Suprapubic skin (tissue), 4 donors: ENCODE results near the gene TTC28. TPM values are rescaled to one million over a fixed set of nuclear protein-coding genes. Genes with fewer than 3 reads are reported as not detected.
A peak's percentile ranks its signal among the peaks of the same experiment; 100 is the strongest.

Experiments
- DNase-seq, 2 donors: peaks; one replicate each; pipeline ENCODE4 v3.0.0-alpha.2; 2019; ENCODE audit warnings: low spot score in 2 of 2
- H3K27ac ChIP-seq: fragments of 200-600 bp; sonication (generic); one replicate; pipeline ENCODE4 v1.5.1; 2019
- H3K27me3 ChIP-seq: fragments of 200-600 bp; sonication (generic); one replicate; pipeline ENCODE4 v1.5.1; 2019
- H3K36me3 ChIP-seq: fragments of 200-600 bp; sonication (generic); one replicate; pipeline ENCODE4 v1.5.1; 2019
- H3K4me1 ChIP-seq: fragments of 200-600 bp; sonication (generic); one replicate; pipeline ENCODE4 v1.5.1; 2019
- H3K4me3 ChIP-seq: fragments of 200-600 bp; sonication (generic); one replicate; pipeline ENCODE4 v1.5.1; 2019; ENCODE audit warnings: mild to moderate bottlenecking
- H3K9me3 ChIP-seq: fragments of 200-600 bp; sonication (generic); one replicate; pipeline ENCODE4 v1.5.1; 2019
- CTCF ChIP-seq, 2 donors: fragments of 200-600 bp in 1 of 2; fragments of 450-650 bp in 1 of 2; sonication (generic) in 1 of 2; IDR thresholded peaks; one replicate each; pipeline ENCODE4 v1.5.1; 2016 to 2019; ENCODE audit warnings: antibody characterized with exemption in 2 of 2, mild to moderate bottlenecking in 1 of 2, moderate library complexity in 1 of 2
- EP300 ChIP-seq: sonication (generic); formaldehyde crosslinking; IDR thresholded peaks from one replicate; pipeline ENCODE4 v1.6.1; 2017; ENCODE audit warnings: antibody characterized with exemption
- POLR2A ChIP-seq, 2 donors: fragments of 450-650 bp; IDR thresholded peaks; one replicate each; pipeline ENCODE4 v1.6.1; 2017; ENCODE audit warnings: antibody characterized with exemption in 2 of 2, mild to moderate bottlenecking in 2 of 2, moderate library complexity in 2 of 2
- POLR2AphosphoS5 ChIP-seq, 3 donors: sonication (generic); formaldehyde crosslinking; IDR thresholded peaks; one replicate each; pipeline ENCODE4 v1.6.1; 2017; ENCODE audit warnings: antibody characterized with exemption in 3 of 3
- WGBS: methylation state at CpG from one replicate; pipeline ENCODE4 v1.1.5; 2018; 5-methylcytosine and 5-hydroxymethylcytosine counted together
- total RNA-seq, 4 donors: library from RNA; depleted of rRNA; stranded (reverse); fragments of >200 nt; gene quantifications; one replicate each; pipeline ENCODE4 v1.1.0, GENCODE V29; 2016

The TTC28 gene
- total RNA-seq, 4 donors from 2014 or later: 8.1 to 23.1 (median 11.7) TPM

GRCh38 chr22:28118957-28119631 is 560.5 kb downstream of the TTC28 start:
- DNase-seq: no peak
- TF ChIP-seq EP300 (no peak), POLR2AphosphoS5 (IDR thresholded peaks at IDR 0.05) (no peak), CTCF (IDR thresholded peaks at IDR 0.05) (no peak)
- H3K4me1 ChIP-seq: peaks cover 4% of the 10 kb centered on the region
- no peaks in the 10 kb centered on the region for H3K9me3 ChIP-seq
- no peaks in the 10 kb centered on the region for H3K36me3 ChIP-seq
- no peak overlapping the region for H3K27ac ChIP-seq
- no peaks in the 10 kb centered on the region for H3K27me3 ChIP-seq
- H3K4me3 ChIP-seq: no peak overlapping the region
- WGBS: 90% methylated on average over 2 of the region's 2 CpGs

GRCh38 chr22:28116219-28116673 is 563.4 kb downstream of the TTC28 start:
- WGBS: 30% methylated on average over 2 of the region's 2 CpGs
- H3K4me3 ChIP-seq: no peak overlapping the region
- H3K27me3 ChIP-seq: no peaks in the 10 kb centered on the region
- H3K27ac ChIP-seq: peak overlapping the region; percentile 47
- no peak for DNase-seq
- no peaks in the 10 kb centered on the region for H3K9me3 ChIP-seq
- TF ChIP-seq EP300 (no peak), POLR2AphosphoS5 (IDR thresholded peaks at IDR 0.05) (peak in 1 of 3 donors; percentile 31), CTCF (IDR thresholded peaks at IDR 0.05) (no peak), POLR2A (IDR thresholded peaks at IDR 0.05) (no peak)
- no peaks in the 10 kb centered on the region for H3K36me3 ChIP-seq
- H3K4me1 ChIP-seq: peaks cover 10% of the 10 kb centered on the region

GRCh38 chr22:28115426-28115825 is 564.2 kb downstream of the TTC28 start:
- no peaks in the 10 kb centered on the region for H3K27me3 ChIP-seq
- TF ChIP-seq POLR2AphosphoS5 (IDR thresholded peaks at IDR 0.05) (no peak), EP300 (no peak), CTCF (IDR thresholded peaks at IDR 0.05) (no peak), POLR2A (IDR thresholded peaks at IDR 0.05) (no peak)

GRCh38 chr22:28112548-28113043 is 567.0 kb downstream of the TTC28 start:
- no peak for TF ChIP-seq POLR2A (IDR thresholded peaks at IDR 0.05)
- TF ChIP-seq CTCF (IDR thresholded peaks at IDR 0.05): peak in 1 of 2 donors; percentile 17
- no peak for TF ChIP-seq EP300
- H3K27ac ChIP-seq: no peak overlapping the region

More at GRCh38 chr22:28115426-28115825, 564.2 kb downstream of the TTC28 start:
- H3K27ac ChIP-seq: no peak overlapping the region
- no peak overlapping the region for H3K4me3 ChIP-seq
- 89% methylated on average over 4 of the region's 4 CpGs for WGBS
- peaks cover 10% of the 10 kb centered on the region for H3K4me1 ChIP-seq
- no peaks in the 10 kb centered on the region for H3K9me3 ChIP-seq
- DNase-seq: no peak
- H3K36me3 ChIP-seq: no peaks in the 10 kb centered on the region

GRCh38 chr22:28112190-28112544 is 567.5 kb downstream of the TTC28 start:
- 56% methylated on average over 2 of the region's 2 CpGs for WGBS
- Histone ChIP-seq H3K4me3 (no peak overlapping the region), H3K27me3 (no peaks in the 10 kb centered on the region), H3K36me3 (no peaks in the 10 kb centered on the region), H3K9me3 (no peaks in the 10 kb centered on the region), H3K4me1 (peaks cover 10% of the 10 kb centered on the region), H3K27ac (no peak overlapping the region)
- DNase-seq: no peak
- TF ChIP-seq CTCF (IDR thresholded peaks at IDR 0.05): no peak
- TF ChIP-seq EP300: no peak
- no peak for TF ChIP-seq POLR2AphosphoS5 (IDR thresholded peaks at IDR 0.05)

More at GRCh38 chr22:28112548-28113043, 567.0 kb downstream of the TTC28 start:
- H3K9me3 ChIP-seq: no peaks in the 10 kb centered on the region
- H3K4me1 ChIP-seq: peaks cover 10% of the 10 kb centered on the region
- H3K36me3 ChIP-seq: no peaks in the 10 kb centered on the region
- DNase-seq: peak in 1 of 2 donors; percentile 65
- no peaks in the 10 kb centered on the region for H3K27me3 ChIP-seq
- WGBS: 59% methylated on average over 9 of the region's 9 CpGs
- H3K4me3 ChIP-seq: no peak overlapping the region
